Urinary bladder (tissue), 4 donors: ENCODE measurements around the gene MR1. TPM values are rescaled to one million over a fixed set of nuclear protein-coding genes. Genes with fewer than 3 reads are reported as not detected.

Experiments
- DNase-seq: peaks from one replicate; pipeline ENCODE4 v3.0.0-alpha.2; 2015; ENCODE audit errors: extremely low spot score
- H3K27ac ChIP-seq: one replicate; pipeline ENCODE4 v1.5.1; 2013; ENCODE audit warnings: low read depth, mild to moderate bottlenecking, moderate library complexity
- H3K36me3 ChIP-seq: one replicate; pipeline ENCODE4 v1.6.1; 2013; ENCODE audit warnings: mild to moderate bottlenecking, moderate library complexity; ENCODE audit not compliant: insufficient read depth
- H3K4me1 ChIP-seq: one replicate; pipeline ENCODE4 v1.6.1; 2013; ENCODE audit warnings: mild to moderate bottlenecking, moderate library complexity; ENCODE audit not compliant: insufficient read depth
- H3K4me3 ChIP-seq: one replicate; pipeline ENCODE4 v1.5.1; 2013; ENCODE audit warnings: low read depth, low read length
- WGBS: extraction: QIAGEN DNeasy Blood & Tissue Kit; methylation state at CpG from one replicate; pipeline ENCODE4 v1.1.7; 2013; 5-methylcytosine and 5-hydroxymethylcytosine counted together
- polyA plus RNA-seq: library from polyadenylated mRNA; stranded (reverse); fragments of 200-250 nt; gene quantifications from one replicate; pipeline ENCODE4 v1.2.3, GENCODE V29; 2013
- total RNA-seq: library from RNA; depleted of rRNA; stranded (reverse); fragments of >200 nt; gene quantifications from one replicate; pipeline ENCODE4 v1.2.3, GENCODE V29; 2014
- donor health status: healthy with polysubstance abuse.
- donor health status: healthy.

MR1 gene
- total and polyA plus RNA-seq, 2 donors, result 16.2 to 24.1 TPM

- Histone ChIP-seq H3K36me3 (peaks cover 2% of the 10 kb centered on the region), H3K4me1 (no peaks in the 10 kb centered on the region), H3K27ac (no peak overlapping the region), H3K4me3 (no peak overlapping the region)
- 65% methylated on average over 6 of the region's 6 CpGs for WGBS
- no peak for DNase-seq
Measured at GRCh38 chr1:181062836-181063428, 29.1 kb downstream of the MR1 start.

DNA sequence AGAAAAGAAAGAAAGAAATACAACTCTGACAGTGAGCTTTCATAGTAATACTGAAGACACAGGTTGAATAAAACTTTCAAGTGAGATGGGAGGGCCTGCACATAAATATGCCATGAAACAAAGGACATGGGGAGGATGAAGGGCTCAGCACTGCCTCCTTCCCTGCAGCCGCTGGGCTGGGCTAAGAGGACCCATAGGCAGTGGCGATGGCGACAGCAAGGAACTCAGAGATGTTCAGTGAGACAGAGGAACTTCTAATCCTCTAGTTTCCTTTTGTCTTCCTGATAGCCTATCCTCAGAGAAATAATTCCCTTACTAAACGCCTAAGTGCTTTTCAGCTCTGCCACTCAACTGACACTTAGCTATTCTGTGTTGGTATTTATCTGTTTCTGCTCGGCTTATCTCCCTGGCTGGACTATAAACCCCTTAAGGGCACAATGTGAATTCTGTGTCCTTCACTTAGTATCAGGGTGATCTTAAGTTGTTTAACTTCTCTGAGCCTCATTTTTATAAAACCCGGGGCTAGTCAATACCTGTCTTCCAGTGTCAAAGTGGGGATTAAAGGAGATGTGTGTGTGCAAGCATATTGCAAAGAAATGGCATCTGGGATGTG is 30.3 kb downstream of the MR1 start:
- Histone ChIP-seq H3K4me1 (no peaks in the 10 kb centered on the region), H3K4me3 (no peak overlapping the region), H3K27ac (no peak overlapping the region), H3K36me3 (no peaks in the 10 kb centered on the region)
- DNase-seq, result no peak
- WGBS, result 40% methylated on average over 6 of the region's 6 CpGs

GRCh38 chr1:181064702-181065101 is 30.9 kb downstream of the MR1 start:
- Histone ChIP-seq H3K4me1 (no peaks in the 10 kb centered on the region), H3K27ac (no peak overlapping the region), H3K4me3 (no peak overlapping the region), H3K36me3 (no peaks in the 10 kb centered on the region)
- 31% methylated on average over 1 of the region's 1 CpG for WGBS
- DNase-seq, result no peak

DNA sequence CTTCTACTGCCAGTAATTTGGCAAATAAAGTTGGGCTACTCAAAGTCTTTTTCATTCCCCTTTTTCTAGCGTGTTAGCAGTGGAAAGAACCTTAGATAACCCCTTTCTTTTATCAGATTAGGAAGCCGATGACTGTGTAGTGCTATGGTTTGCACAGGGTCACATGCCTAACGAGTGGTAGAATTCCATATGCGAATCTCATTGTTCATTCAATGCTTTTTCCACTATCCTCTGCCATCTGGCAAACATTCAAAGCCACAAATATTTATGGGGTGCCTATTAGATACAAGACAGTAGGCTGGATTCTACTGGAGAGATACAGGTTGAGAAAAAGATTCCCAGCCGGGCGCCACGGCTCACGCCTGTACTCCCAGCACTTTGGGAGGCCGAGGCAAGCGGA is 39.9 kb downstream of the MR1 start:
- whole genome bisulfite sequencing, result 25% methylated on average over 10 of the region's 10 CpGs
- Histone ChIP-seq H3K4me3 (no peak overlapping the region), H3K36me3 (no peaks in the 10 kb centered on the region), H3K27ac (no peak overlapping the region), H3K4me1 (no peaks in the 10 kb centered on the region)
- DNase-seq, result no peak

GRCh38 chr1:181075766-181076350 is 42.1 kb downstream of the MR1 start:
- H3K36me3 ChIP-seq, result no peaks in the 10 kb centered on the region
- no peaks in the 10 kb centered on the region for H3K4me1 ChIP-seq
- 84% methylated on average over 5 of the region's 5 CpGs for WGBS
- DNase-seq, result no peak
- H3K4me3 ChIP-seq, result no peak overlapping the region
- H3K27ac ChIP-seq, result no peak overlapping the region

DNA sequence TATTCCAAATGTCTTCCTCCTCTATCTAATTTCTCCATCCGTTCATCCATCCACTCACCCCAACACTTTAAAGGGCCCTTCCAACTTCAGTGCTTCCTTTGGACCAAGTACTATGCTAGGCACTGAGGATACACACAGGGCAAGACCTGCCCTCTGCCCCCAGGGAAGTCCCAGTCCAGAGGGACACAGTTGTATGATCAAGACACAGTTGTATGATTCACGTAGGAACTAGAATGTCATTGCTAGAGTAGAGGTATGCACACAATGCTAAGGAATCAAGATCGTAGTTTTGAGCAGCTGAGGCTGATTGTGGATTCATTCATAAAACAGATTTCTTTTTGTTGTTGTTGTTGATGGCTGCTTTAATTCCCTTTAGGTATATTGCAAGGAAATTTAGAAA is 43.1 kb downstream of the MR1 start:
- WGBS, result 85% methylated on average over 3 of the region's 3 CpGs
- no peaks in the 10 kb centered on the region for H3K36me3 ChIP-seq

GRCh38 chr1:181077576-181078242 is 43.9 kb downstream of the MR1 start:
- WGBS, result 68% methylated on average over 7 of the region's 7 CpGs
- Histone ChIP-seq H3K4me3 (no peak overlapping the region), H3K4me1 (no peaks in the 10 kb centered on the region), H3K27ac (no peak overlapping the region), H3K36me3 (no peaks in the 10 kb centered on the region)
- no peak for DNase-seq

More for the DNA sequence above, 43.1 kb downstream of the MR1 start:
- Histone ChIP-seq H3K4me1 (no peaks in the 10 kb centered on the region), H3K4me3 (no peak overlapping the region), H3K27ac (no peak overlapping the region)
- DNase-seq, result no peak

- WGBS, result 65% methylated on average over 2 of the region's 2 CpGs
- DNase-seq, result no peak
- no peak overlapping the region for H3K4me3 ChIP-seq
- no peaks in the 10 kb centered on the region for H3K4me1 ChIP-seq
- no peaks in the 10 kb centered on the region for H3K36me3 ChIP-seq
- H3K27ac ChIP-seq, result no peak overlapping the region
Measured at GRCh38 chr1:181079382-181079781, 45.6 kb downstream of the MR1 start.

- Histone ChIP-seq H3K4me1 (no peaks in the 10 kb centered on the region), H3K27ac (no peak overlapping the region), H3K36me3 (no peaks in the 10 kb centered on the region), H3K4me3 (no peak overlapping the region)
- WGBS, result 71% methylated on average over 4 of the region's 4 CpGs
- no peak for DNase-seq
Measured at GRCh38 chr1:181079920-181080319, 46.1 kb downstream of the MR1 start.

- Histone ChIP-seq H3K4me1 (no peaks in the 10 kb centered on the region), H3K4me3 (no peak overlapping the region), H3K36me3 (no peaks in the 10 kb centered on the region), H3K27ac (no peak overlapping the region)
- DNase-seq, result no peak
- WGBS, result 97% methylated on average over 4 of the region's 4 CpGs
Measured at GRCh38 chr1:181080556-181080955, 46.8 kb downstream of the MR1 start.

DNA sequence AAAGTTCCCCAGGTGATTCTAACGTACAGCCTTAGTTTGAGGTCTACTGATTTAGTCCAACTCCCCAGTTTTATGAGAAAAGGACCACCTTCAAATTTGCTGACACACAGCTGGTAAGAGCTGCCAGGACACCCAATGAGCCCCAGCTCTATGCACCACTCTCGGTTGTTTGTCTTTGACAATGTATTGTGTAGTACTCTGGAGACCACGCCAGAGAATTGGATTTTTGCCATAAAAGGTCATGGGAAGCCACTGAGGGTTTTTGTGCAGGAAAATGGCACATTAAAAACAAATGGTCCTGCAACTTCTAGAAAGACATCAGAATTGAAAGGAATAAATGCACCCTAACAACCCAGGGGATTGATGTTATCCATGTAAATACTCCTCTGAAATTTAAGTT is 47.6 kb downstream of the MR1 start:
- 51% methylated on average over 3 of the region's 3 CpGs for WGBS
- no peak for DNase-seq
- Histone ChIP-seq H3K4me3 (no peak overlapping the region), H3K4me1 (no peaks in the 10 kb centered on the region), H3K27ac (no peak overlapping the region), H3K36me3 (no peaks in the 10 kb centered on the region)

DNA sequence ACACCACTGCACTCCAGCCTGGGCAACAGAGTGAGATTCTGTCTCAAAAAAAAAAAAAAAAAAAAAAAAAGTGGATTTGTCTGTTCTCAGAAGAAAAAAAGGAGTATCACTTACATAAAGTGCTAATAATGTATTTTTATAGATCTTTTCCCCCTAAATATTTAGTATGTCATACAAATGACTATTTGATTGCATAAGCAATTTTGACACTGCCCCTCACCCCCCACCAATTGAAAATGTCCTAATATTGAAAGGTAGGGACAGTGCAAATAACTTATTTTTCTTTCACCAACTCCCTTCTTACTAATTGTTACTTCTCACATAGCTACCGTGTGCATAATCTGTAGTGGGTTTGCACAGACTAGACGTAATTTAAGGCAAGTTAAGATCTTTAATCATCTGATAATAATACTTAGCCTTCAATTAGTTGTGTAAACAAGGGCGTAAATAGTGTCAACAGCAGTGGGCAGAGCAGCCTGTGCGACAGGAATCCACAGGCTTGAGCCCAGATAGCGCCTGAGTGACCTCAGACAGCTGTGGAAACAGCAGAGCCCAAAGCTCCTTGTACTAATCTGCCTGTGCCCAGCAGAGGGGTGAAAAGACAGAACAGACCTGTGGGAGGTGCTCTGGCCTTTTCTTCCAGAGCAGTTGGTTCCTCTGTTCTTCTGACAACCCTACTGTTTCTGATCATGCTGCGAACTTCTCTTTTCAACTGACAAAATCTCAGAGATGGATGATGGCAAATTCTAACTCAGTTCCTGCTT is 50.2 kb downstream of the MR1 start:
- no peaks in the 10 kb centered on the region for H3K36me3 ChIP-seq
- WGBS, result 36% methylated on average over 6 of the region's 6 CpGs
- no peaks in the 10 kb centered on the region for H3K4me1 ChIP-seq
- no peak overlapping the region for H3K27ac ChIP-seq
- no peak overlapping the region for H3K4me3 ChIP-seq
- no peak for DNase-seq

DNA sequence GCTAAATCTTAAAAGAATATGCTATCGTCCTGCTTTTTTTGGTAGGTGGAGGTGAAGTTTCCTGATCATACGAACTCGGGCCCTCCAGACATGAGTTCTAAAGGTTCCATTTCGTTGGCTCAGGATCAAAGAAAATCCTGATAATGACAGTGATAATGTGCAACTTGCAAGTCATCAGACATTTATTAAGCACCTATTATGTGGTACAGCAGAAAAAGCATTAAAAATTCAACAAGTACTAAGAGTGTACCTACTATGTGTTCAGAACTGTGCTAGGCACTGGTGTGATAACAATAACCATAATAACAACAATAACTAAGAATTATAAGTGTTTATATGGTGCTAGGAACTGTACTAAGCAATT is 50.8 kb downstream of the MR1 start:
- no peak for DNase-seq
- Histone ChIP-seq H3K4me1 (no peaks in the 10 kb centered on the region), H3K27ac (no peak overlapping the region), H3K4me3 (no peak overlapping the region), H3K36me3 (no peaks in the 10 kb centered on the region)
- WGBS, result 54% methylated on average over 4 of the region's 4 CpGs
